Measurements from ENCODE around the gene UBA52. TPM values are rescaled to one million over a fixed set of nuclear protein-coding genes. Genes with fewer than 3 reads are reported as not detected.

Gene UBA52
- total and polyA plus RNA-seq, 2 of the 8 experiments (the other 6 are each of a cell fraction or from before 2014, with no cell fraction given) = 1,340 to 5,409 TPM

DNA sequence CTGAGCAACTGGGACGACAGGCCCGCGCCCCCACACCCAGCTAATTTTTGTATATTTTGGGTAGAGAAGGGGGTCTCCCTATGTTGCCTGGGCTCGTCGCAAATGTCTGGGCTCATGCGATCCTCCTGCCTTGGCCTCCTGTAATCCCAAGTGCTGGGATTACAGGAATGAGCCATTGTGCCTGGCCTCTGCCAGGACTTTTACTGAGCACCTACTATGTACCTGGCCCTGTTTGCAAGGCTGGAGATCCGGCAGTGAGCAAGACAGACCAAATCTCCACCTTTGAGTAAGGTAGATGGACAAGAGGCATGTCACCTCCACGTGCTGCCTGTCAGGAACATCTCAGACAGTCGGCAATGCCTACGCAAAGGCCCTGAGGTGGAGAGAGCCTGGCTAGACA, 35.2 kb upstream of the UBA52 start:
- no peak overlapping the region for H3K18ac ChIP-seq (ENCODE audit: extremely low read depth, low read length)
- H3K4me2 ChIP-seq (ENCODE audit: insufficient read depth in 1 of 2, low read depth in 2 of 2, low read length in 2 of 2) = no peak overlapping the region
- no peak overlapping the region for H3K23ac ChIP-seq (ENCODE audit: insufficient read length)
- peaks cover 2 to 5% of the 10 kb centered on the region in 2 experiments for H4K20me1 ChIP-seq (replicated peaks in 1 of 2; ENCODE audit: control insufficient read depth in 1 of 2, insufficient read depth in 2 of 2, low read length in 2 of 2)
- no peaks in the 10 kb centered on the region; the same call in 1 of the 2 replicates for H3K79me1 ChIP-seq (ENCODE audit: low read depth, low read length)
- no peak overlapping the region for H2BK20ac ChIP-seq (ENCODE audit: low read length)
- no peak overlapping the region for H4K91ac ChIP-seq (replicated peaks; ENCODE audit: insufficient read length, low read length)
- H3K79me2 ChIP-seq (ENCODE audit: control insufficient read depth in 1 of 2, insufficient read depth in 2 of 2, low read length in 2 of 2) = peaks cover 0 to 4% of the 10 kb centered on the region in 2 experiments; a peak in 1 of 4 replicates
- no peaks in the 10 kb centered on the region for H3K9me3 ChIP-seq (ENCODE audit: insufficient read depth in 2 of 2, low read depth in 1 of 2, low read length in 1 of 2)
- no peak overlapping the region for H2BK120ac ChIP-seq (replicated peaks; ENCODE audit: low read depth, low read length)
- H4K5ac ChIP-seq (ENCODE audit: insufficient read length, low read depth, low read length) = no peak overlapping the region
- H3K56ac ChIP-seq (replicated peaks; ENCODE audit: insufficient read length, low read depth, low read length) = no peak overlapping the region
- no peak overlapping the region for H2AFZ ChIP-seq (ENCODE audit: low read length)
- H3K14ac ChIP-seq (ENCODE audit: insufficient read length) = no peak overlapping the region
- H3K4me3 ChIP-seq (ENCODE audit: extremely low read depth in 1 of 4, insufficient read depth in 2 of 4, low read depth in 3 of 4, low read length in 4 of 4) = no peak overlapping the region
- no peak overlapping the region for H4K8ac ChIP-seq (ENCODE audit: extremely low read depth, insufficient read depth, low read length)
- ChIA-PET POLR2A (ENCODE audit: partially characterized antibody) (interaction anchor here (1.0 to 3.5 kb wide), 3 partner anchors 7 to 111 kb away, joined by 3 to 22 read pairs (median 4); no protein-coding TSS in a partner anchor), CTCF (ENCODE audit: partially characterized antibody) (interaction anchor here (1.4 to 2.5 kb wide), 2 partner anchors 48 to 67 kb away, joined by 3 to 8 read pairs; no protein-coding TSS in a partner anchor)
- H3K23me2 ChIP-seq (ENCODE audit: low read depth, low read length) = no peaks in the 10 kb centered on the region
- H3K27ac ChIP-seq (ENCODE audit: low read depth, low read length) = no peak overlapping the region
- no peak overlapping the region for H3K9ac ChIP-seq (replicated peaks in 1 of 4; ENCODE audit: extremely low read depth in 1 of 4, low read depth in 3 of 4, low read length in 3 of 4)
- H3K4ac ChIP-seq (replicated peaks; ENCODE audit: insufficient read length, low read depth, low read length) = no peak overlapping the region
- no peak overlapping the region for H2BK5ac ChIP-seq (ENCODE audit: low read depth, low read length)
- peaks cover 19 to 72% (median 43%) of the 10 kb centered on the region in 4 experiments for H3K36me3 ChIP-seq (ENCODE audit: control insufficient read depth in 2 of 4, insufficient read depth in 4 of 4, low read length in 3 of 4)
- H3K27me3 ChIP-seq (replicated peaks in 1 of 4; ENCODE audit: control insufficient read depth in 3 of 4, extremely low read depth in 1 of 4, insufficient read depth in 3 of 4, low read length in 3 of 4) = no peaks in the 10 kb centered on the region
- no peak overlapping the region for H2BK15ac ChIP-seq (ENCODE audit: low read length)
- 95% methylated on average over 10 of the region's 10 CpGs; no CpG with 5 or more reads in 1 of the 2 experiments for WGBS, 2 experiments (ENCODE audit: extremely low coverage in 1 of 2, insufficient coverage in 1 of 2, insufficient read length in 1 of 2, insufficient replicate concordance in 2 of 2, low coverage in 1 of 2, low lambda C conversion rate in 2 of 2, missing lambda C conversion rate in 1 of 2)
- no peak overlapping the region for H2BK12ac ChIP-seq (ENCODE audit: low read depth, low read length)
- FAIRE-seq (no peak), DNase-seq (ENCODE audit: low read depth in 1 of 2, low spot score in 2 of 2) (no peak)
- H3K4me1 ChIP-seq (replicated peaks in 1 of 4; ENCODE audit: control insufficient read depth in 3 of 4, insufficient read depth in 4 of 4, low read length in 3 of 4) = no peaks in the 10 kb centered on the region
- no peak overlapping the region for H2AK5ac ChIP-seq (ENCODE audit: low read depth, low read length)
- no peak for TF ChIP-seq SP4 (IDR thresholded peaks at IDR 0.05; ENCODE audit: low read length)
- TF ChIP-seq, protein P1, sequence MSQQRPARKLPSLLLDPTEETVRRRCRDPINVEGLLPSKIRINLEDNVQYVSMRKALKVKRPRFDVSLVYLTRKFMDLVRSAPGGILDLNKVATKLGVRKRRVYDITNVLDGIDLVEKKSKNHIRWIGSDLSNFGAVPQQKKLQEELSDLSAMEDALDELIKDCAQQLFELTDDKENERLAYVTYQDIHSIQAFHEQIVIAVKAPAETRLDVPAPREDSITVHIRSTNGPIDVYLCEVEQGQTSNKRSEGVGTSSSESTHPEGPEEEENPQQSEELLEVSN (IDR thresholded peaks at IDR 0.05) = no peak
- TF ChIP-seq SAP30 (IDR thresholded peaks at IDR 0.05; ENCODE audit: insufficient read depth, insufficient replicate concordance, low read length) = no peak
- no peak for TF ChIP-seq EZH2 (IDR thresholded peaks at IDR 0.05; ENCODE audit: low read depth, low read length, severe bottlenecking)
- TF ChIP-seq TAF7 (optimal IDR thresholded peaks at IDR 0.05; ENCODE audit: borderline replicate concordance, low read depth, low read length) = no peak
- TF ChIP-seq JUND (IDR thresholded peaks at IDR 0.05; ENCODE audit: low read length) = no peak
- no peak for TF ChIP-seq RFX5 (IDR thresholded peaks at IDR 0.05; ENCODE audit: borderline replicate concordance, low read depth, low read length)
- no peak for TF ChIP-seq RAD21 (IDR thresholded peaks at IDR 0.05 in 1 of 2, conservative IDR thresholded peaks at IDR 0.05 in 1 of 2; ENCODE audit: low read depth in 2 of 2, low read length in 2 of 2)
- no peak for TF ChIP-seq YY1 (IDR thresholded peaks at IDR 0.05; ENCODE audit: low read depth, low read length)
- TF ChIP-seq JUN (IDR thresholded peaks at IDR 0.05; ENCODE audit: low read depth, low read length) = no peak
- TF ChIP-seq FOSL1 (IDR thresholded peaks at IDR 0.05; ENCODE audit: insufficient read depth, low read depth, low read length) = no peak
- no peak for TF ChIP-seq EGR1 (IDR thresholded peaks at IDR 0.05; ENCODE audit: borderline replicate concordance, low read depth, low read length)
- TF ChIP-seq POLR2A (IDR thresholded peaks at IDR 0.05; ENCODE audit: control extremely low read depth in 1 of 2, low read depth in 2 of 2, low read length in 2 of 2) = no peak
